OCI-LY7 (cell line): ENCODE measurements around the gene ACTN1. TPM values are rescaled to one million over a fixed set of nuclear protein-coding genes. Genes with fewer than 3 reads are reported as not detected.

ENCODE experiments used
- BruUV-seq: library from RNA; stranded (reverse); fragments of 400-500 nt; replicated peaks from 2 replicates; lab custom pipeline; 2021; lab: Mats Ljungman, UMichigan
- CTCF ChIA-PET: fragments of 300-600 bp; sonication (Branson Sonifier 250); formaldehyde crosslinking; loops from one replicate; lab custom pipeline; 2022; ENCODE audit warnings: antibody characterized with exemption; ENCODE audit not compliant: unreplicated experiment; lab: Charles Lee
- POLR2A ChIA-PET: fragments of 300-600 bp; sonication (Branson Sonifier 250); formaldehyde crosslinking; loops from one replicate; lab custom pipeline; 2022; ENCODE audit warnings: antibody characterized with exemption; lab: Charles Lee
- DNase-seq: peaks from one replicate; pipeline ENCODE4 v3.0.0-alpha.2; 2015; ENCODE audit warnings: low spot score
- H2AFZ ChIP-seq: fragments of 200-600 bp; sonication (generic), shearing (Covaris generic); 2 replicates; pipeline ENCODE4 v1.6.1; 2014; ENCODE audit warnings: mild to moderate bottlenecking, antibody characterized with exemption, low read length, moderate library complexity
- H3K27ac ChIP-seq: fragments of 200-600 bp; sonication (generic); 2 replicates; pipeline ENCODE4 v1.5.1; 2014; ENCODE audit warnings: mixed run types, low read depth, mild to moderate bottlenecking, moderate library complexity, low read length, inconsistent platforms; ENCODE audit not compliant: poor library complexity, severe bottlenecking
- H3K36me3 ChIP-seq: fragments of 200-600 bp; sonication (generic); 2 replicates; pipeline ENCODE4 v1.6.1; 2014; ENCODE audit warnings: mild to moderate bottlenecking, antibody characterized with exemption, low read length, moderate library complexity, mixed read lengths; ENCODE audit not compliant: insufficient read depth
- H3K4me1 ChIP-seq: fragments of 200-600 bp; sonication (generic); 2 replicates; pipeline ENCODE4 v1.5.1; 2014; ENCODE audit warnings: mild to moderate bottlenecking, low read length; ENCODE audit not compliant: insufficient read depth, poor library complexity, severe bottlenecking
- H3K4me2 ChIP-seq: fragments of 200-600 bp; sonication (generic); 2 replicates; pipeline ENCODE4 v1.6.1; 2014; ENCODE audit warnings: mild to moderate bottlenecking, low read length
- H3K4me3 ChIP-seq: fragments of 200-600 bp; sonication (generic); 2 replicates; pipeline ENCODE4 v1.5.1; 2014; ENCODE audit warnings: mild to moderate bottlenecking, low read depth, low read length; ENCODE audit not compliant: poor library complexity, severe bottlenecking
- H3K79me2 ChIP-seq: fragments of 200-600 bp; sonication (generic); 2 replicates; pipeline ENCODE4 v1.6.1; 2016; ENCODE audit warnings: low read depth, mild to moderate bottlenecking, low read length, moderate library complexity, mixed read lengths; ENCODE audit not compliant: insufficient read depth
- H3K9me2 ChIP-seq: fragments of 200-600 bp; sonication (generic); 2 replicates; pipeline ENCODE4 v1.6.1; 2016; ENCODE audit warnings: mild to moderate bottlenecking, low read length, mixed read lengths; ENCODE audit not compliant: insufficient read depth
- H3K9me3 ChIP-seq: fragments of 200-600 bp; sonication (generic); 2 replicates; pipeline ENCODE4 v1.6.1; 2014; ENCODE audit warnings: mild to moderate bottlenecking, mixed run types, low read length, mixed read lengths
- H4K20me1 ChIP-seq: fragments of 200-600 bp; sonication (generic); 2 replicates; pipeline ENCODE4 v1.6.1; 2014; ENCODE audit warnings: mild to moderate bottlenecking, antibody characterized with exemption, low read length, moderate library complexity, mixed read lengths; ENCODE audit not compliant: insufficient read depth
- EZH2phosphoT487 ChIP-seq: fragments of 200-600 bp; sonication (generic); IDR thresholded peaks from 2 replicates; pipeline ENCODE4 v1.6.1; 2018; ENCODE audit warnings: low read depth, borderline replicate concordance, mild to moderate bottlenecking, mixed run types, antibody characterized with exemption, low read length, moderate library complexity, mixed read lengths
- intact Hi-C: fragments of 100-400 bp; cut with micrococcal nuclease; formaldehyde crosslinking; loops from one replicate; pipeline ENCODE4 v1.10.0; 2022; ENCODE audit not compliant: unreplicated experiment
- total RNA-seq, 2 experiments: library from RNA; depleted of rRNA in 1 of 2; stranded (reverse); fragments of >200 nt in 1 of 2; shearing (Covaris generic) in 1 of 2; gene quantifications; 2 replicates each; pipeline ENCODE4 v1.2.3, GENCODE V29; 2014 to 2022
- TF ChIP-seq, protein P1 (sequence below): fragments of 200-600 bp; sonication (generic); conservative IDR thresholded peaks from 2 replicates; pipeline ENCODE4 v1.5.1; 2014; ENCODE audit warnings: mild to moderate bottlenecking, antibody characterized with exemption, low read length, moderate library complexity, mixed read lengths

ACTN1 gene
- total RNA-seq, 2 experiments from 2014 or later, result 0.51 to 1.8 TPM

DNA sequence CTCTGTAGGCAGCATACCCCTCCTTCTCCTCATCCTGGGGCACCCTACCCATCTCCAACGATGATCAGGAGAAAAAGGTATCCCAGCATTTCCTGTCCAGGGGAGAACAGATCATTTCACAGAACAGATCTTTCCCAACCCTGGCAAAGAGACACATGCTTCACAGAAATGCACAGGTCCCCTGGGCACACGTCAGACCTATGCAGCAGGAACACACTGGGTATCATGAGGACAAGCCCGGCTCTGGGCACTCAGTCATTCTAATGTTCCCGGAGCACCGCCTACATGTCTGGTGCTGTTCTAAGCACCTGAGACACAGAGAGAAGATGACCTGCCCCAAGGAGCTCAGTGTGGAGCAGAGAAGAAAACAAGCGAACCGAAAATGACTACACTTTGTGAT is 56.2 kb downstream of the ACTN1 start:
- Histone ChIP-seq H3K27ac (no peak overlapping the region), H3K4me1 (no peaks in the 10 kb centered on the region), H3K79me2 (no peaks in the 10 kb centered on the region), H2AFZ (no peak overlapping the region), H3K9me2 (no peaks in the 10 kb centered on the region), H4K20me1 (no peaks in the 10 kb centered on the region), H3K9me3 (peaks cover 5% of the 10 kb centered on the region; the same call in 1 of the 2 replicates), H3K4me2 (no peak overlapping the region), H3K36me3 (no peaks in the 10 kb centered on the region), H3K4me3 (no peak overlapping the region)
- no peak for DNase-seq
- ChIA-PET CTCF (no interaction called here), POLR2A (no interaction called here)
- BruUV-seq, result no TSS peak
- intact Hi-C loops, result no loop called here
- TF ChIP-seq EZH2phosphoT487, result no peak
- TF ChIP-seq, protein P1, sequence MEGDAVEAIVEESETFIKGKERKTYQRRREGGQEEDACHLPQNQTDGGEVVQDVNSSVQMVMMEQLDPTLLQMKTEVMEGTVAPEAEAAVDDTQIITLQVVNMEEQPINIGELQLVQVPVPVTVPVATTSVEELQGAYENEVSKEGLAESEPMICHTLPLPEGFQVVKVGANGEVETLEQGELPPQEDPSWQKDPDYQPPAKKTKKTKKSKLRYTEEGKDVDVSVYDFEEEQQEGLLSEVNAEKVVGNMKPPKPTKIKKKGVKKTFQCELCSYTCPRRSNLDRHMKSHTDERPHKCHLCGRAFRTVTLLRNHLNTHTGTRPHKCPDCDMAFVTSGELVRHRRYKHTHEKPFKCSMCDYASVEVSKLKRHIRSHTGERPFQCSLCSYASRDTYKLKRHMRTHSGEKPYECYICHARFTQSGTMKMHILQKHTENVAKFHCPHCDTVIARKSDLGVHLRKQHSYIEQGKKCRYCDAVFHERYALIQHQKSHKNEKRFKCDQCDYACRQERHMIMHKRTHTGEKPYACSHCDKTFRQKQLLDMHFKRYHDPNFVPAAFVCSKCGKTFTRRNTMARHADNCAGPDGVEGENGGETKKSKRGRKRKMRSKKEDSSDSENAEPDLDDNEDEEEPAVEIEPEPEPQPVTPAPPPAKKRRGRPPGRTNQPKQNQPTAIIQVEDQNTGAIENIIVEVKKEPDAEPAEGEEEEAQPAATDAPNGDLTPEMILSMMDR, result no peak

DNA sequence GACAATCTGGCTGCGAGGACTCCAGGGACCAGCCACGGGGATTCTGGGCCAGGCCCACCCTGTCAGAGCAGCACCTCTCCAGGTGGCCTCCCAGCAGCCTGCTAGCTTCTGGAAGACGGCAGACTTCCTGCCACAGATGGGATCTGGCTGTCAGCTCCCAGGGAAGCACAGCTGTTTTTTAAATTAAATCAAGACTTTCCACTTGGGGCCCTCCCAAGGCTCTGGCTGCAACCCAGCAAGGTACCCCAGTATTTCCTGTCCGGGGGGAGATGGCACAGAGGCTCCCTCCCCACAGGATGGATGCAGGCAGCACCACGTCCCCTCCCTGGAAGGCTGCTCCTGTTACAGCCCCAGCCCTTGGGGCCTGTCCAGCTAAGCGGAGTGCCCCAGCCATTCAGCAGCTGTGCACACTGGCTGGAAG is 56.9 kb downstream of the ACTN1 start:
- no peak overlapping the region for H3K4me3 ChIP-seq
- H3K4me1 ChIP-seq, result no peaks in the 10 kb centered on the region
- no peak overlapping the region for H3K27ac ChIP-seq
- intact Hi-C loops, result no loop called here
- no peak overlapping the region for H3K4me2 ChIP-seq
- CTCF ChIA-PET, result interaction anchor here (0.8 kb wide), 1 partner anchor 11 kb away, joined by 3 read pairs; no protein-coding TSS in a partner anchor
- H3K9me3 ChIP-seq, result peaks cover 5% of the 10 kb centered on the region; the same call in 1 of the 2 replicates
- TF ChIP-seq, protein P1, result no peak
- no peak for TF ChIP-seq EZH2phosphoT487
- H3K9me2 ChIP-seq, result no peaks in the 10 kb centered on the region
- POLR2A ChIA-PET, result no interaction called here
- no peaks in the 10 kb centered on the region for H3K36me3 ChIP-seq
- no peaks in the 10 kb centered on the region for H4K20me1 ChIP-seq
- H2AFZ ChIP-seq, result no peak overlapping the region
- BruUV-seq, result no TSS peak
- DNase-seq, result no peak
- H3K79me2 ChIP-seq, result no peaks in the 10 kb centered on the region

GRCh38 chr14:68921666-68922065 is 57.4 kb downstream of the ACTN1 start:
- no TSS peak for BruUV-seq
- Histone ChIP-seq H3K9me2 (no peaks in the 10 kb centered on the region), H4K20me1 (no peaks in the 10 kb centered on the region), H3K4me3 (no peak overlapping the region), H3K4me2 (no peak overlapping the region), H3K4me1 (no peaks in the 10 kb centered on the region), H3K36me3 (no peaks in the 10 kb centered on the region), H3K27ac (no peak overlapping the region), H3K79me2 (no peaks in the 10 kb centered on the region), H3K9me3 (peaks cover 5% of the 10 kb centered on the region; the same call in 1 of the 2 replicates), H2AFZ (no peak overlapping the region)
- ChIA-PET POLR2A (no interaction called here), CTCF (interaction anchor here (0.8 kb wide), 1 partner anchor 10 kb away, joined by 3 read pairs; no protein-coding TSS in a partner anchor)
- TF ChIP-seq EZH2phosphoT487, result no peak
- TF ChIP-seq, protein P1, result no peak
- intact Hi-C loops, result no loop called here
- DNase-seq, result no peak
